Activated naive CD4-positive, alpha-beta T cell (primary cell): ENCODE measurements around the gene MLF1.

Experiments
- DNase-seq, 4 experiments: peaks; one replicate each; lab custom pipeline; 2025; lab: John Stamatoyannopoulos, UW

Gene MLF1

DNA sequence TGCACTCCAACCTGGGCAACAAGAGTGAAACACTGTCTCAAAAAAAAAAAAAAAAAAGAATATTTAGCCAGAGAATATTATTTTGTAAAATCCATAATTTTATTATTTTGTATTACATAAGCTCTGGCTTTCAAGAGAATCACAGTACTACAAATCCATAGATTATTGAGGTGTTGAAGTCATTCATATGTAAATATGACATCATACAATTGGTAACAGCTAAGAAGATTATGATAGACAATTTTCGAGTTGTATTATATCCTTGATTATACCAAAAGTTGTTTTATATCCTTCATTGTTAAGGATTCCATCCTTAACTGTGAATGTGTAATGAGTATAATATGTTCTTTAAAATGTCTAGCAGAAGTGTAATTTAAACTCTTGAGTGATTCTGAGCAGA lies 3.7 kb downstream of the MLF1 start:
- DNase-seq = no peak

DNA sequence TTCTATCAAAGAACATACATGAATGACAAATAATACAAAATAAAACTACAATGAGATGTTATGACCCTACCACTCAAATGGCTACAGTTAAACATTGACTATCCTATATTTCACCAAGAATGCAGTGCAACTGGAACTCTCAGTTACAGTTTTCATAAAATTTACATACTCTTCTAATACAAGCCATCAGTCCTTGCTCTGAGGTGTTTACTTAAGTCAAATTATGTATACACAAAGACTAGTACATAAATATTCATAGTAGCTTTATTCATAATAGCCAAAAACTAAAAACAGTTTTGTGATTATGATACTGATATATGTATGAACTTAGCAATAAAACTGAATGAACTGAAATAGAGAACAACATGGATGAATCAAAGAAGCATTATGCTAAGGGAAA lies 19.2 kb downstream of the MLF1 start:
- no peak for DNase-seq

DNA sequence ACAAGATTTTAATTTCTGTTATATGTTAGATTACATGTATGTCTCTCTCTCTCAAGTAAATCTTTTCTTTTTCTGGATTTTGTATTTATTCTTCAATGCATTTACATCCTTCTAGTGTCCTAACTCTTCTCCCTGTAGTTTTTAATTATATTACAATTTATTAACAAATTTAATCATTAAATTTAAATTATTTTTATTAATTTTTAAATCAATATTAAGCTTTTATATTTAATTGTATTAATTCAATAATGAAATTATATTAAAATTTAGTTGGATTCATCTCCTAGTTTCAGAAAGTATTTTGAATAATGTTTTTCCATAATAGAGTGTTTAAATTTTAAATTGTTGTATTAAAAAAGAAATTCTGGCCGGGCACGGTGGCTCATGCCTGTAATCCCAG lies 29.8 kb downstream of the MLF1 start:
- no peak for DNase-seq

DNA sequence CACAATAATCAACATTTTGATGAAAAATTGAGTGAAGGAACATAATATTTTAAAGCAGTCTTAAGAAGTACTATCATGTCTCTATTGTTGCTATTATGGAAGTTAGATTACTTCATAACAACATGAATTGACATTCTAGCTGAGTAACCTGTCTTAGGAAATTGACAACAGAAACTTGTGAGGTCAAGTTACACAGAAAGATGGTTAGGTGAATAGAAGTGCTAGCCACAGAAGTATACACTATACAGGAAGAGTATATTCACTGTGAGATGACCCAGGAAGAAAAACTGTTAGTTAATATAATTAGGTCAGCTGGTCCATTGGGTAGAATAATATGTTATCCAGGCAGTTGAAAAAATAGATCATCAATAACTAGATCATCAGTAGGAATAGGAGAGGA lies 31.2 kb downstream of the MLF1 start:
- no peak for DNase-seq

DNA sequence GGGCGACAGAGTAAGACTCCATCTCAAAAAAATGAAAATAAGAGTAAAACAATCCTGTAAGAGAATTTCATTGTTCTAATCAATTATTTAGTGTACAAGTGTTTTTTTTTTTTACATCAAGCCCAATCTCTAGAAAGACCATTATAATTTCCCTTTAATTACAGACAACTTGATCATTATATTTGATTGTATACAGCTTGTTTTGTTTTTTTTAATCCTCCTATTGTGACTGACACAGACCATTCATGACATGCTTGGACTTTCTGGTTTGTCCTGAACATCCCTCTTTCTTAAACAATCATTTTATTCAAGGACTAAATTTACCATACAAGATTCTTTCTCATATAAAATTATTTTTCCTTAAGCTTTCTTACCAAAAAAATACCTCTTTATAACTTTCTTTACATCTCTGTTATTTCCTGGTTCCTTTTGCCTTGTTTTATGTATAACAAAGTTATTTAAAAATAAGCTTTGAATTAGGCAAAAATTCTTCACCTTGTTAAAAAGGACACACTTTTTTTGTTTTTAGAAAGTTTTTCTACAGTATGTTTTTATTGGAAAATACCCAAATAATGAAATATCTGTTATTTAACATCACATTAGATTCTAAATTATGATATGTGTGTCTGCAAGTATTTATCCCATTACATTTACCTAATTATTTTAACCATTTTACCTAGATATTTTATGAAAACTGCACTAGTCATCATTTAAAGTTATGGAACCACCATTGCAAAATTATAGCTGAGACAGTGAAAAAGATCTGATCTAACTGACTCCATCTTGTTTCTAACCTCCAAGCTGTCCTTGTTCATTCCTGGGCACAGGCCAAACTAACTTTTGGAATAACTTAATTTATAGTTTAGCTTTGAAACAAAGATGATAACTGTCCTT lies 47.2 kb downstream of the MLF1 start:
- no peak for DNase-seq

DNA sequence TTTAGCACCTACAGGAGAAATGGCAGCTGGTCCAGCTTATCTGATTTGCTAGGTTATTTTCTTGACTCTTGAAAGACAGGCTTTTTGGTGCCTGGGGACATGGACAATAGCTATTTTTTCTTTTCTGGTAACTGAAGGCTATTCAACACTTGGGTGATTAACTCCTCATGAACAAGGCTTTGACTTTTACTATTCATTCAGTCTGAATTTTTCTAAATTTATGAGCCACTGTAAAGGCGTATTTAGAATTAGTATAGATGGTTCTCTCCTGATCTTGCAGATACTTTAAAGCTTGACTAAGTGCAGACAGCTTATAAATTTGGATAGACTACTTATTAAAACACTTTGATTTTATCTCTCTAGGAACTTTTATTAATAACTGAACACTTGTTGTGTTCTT lies 54.9 kb downstream of the MLF1 start:
- no peak for DNase-seq

DNA sequence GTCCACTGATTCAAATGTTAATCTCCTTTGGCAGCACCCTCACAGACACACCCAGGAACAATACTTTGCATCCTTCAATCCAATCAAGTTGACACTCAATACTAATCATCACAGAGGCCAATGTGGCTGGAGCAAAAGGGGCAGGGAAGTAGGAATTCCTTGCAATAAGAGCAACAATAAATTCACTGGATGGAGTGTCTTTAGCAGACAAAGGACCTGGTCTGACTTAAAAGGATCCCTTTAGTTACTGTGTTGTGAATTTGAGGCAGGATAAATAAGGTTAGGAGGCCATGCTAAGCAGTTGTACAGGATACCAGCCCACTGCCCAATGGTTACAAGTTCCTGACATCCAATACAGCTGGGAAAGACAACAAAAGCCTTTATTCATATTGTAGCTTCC lies 61.0 kb downstream of the MLF1 start:
- no peak for DNase-seq

DNA sequence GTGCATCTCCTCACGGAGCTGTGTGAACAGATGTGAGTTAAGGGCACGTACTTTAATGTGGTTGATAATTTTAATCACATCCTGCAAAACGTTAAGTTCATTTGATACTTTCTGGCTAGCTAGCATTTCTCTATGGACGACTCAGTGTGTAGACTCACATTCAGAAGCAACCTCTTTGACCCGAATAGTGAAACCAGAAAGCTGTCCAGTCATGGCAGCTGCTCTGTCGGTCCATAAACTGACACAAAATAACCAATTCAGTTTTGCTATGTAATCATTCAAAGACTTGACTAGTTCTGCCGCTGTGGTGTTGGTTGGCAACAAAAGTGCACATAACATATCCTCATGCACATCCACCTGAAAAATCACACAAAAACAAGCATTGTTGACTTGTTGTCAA lies 69.7 kb downstream of the MLF1 start:
- DNase-seq = no peak

DNA sequence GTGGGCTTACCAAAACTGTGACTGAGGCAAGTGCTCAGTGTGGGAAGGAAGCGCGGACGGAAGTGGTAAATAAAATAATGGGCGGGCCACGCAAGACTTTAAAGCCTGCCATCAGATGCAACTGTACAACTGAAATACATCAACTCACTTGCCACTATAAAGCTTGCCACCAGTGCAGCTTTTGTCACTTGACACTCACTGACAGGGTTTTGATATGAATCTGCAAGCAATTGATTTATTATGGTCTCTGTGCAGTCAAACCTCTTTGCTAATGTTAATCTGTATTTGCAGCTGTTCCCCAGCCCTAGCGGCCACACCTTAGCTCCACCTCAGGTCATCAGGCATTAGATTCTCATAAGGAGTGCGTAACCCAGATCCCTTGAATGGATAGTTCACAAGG lies 71.0 kb downstream of the MLF1 start:
- no peak for DNase-seq

DNA sequence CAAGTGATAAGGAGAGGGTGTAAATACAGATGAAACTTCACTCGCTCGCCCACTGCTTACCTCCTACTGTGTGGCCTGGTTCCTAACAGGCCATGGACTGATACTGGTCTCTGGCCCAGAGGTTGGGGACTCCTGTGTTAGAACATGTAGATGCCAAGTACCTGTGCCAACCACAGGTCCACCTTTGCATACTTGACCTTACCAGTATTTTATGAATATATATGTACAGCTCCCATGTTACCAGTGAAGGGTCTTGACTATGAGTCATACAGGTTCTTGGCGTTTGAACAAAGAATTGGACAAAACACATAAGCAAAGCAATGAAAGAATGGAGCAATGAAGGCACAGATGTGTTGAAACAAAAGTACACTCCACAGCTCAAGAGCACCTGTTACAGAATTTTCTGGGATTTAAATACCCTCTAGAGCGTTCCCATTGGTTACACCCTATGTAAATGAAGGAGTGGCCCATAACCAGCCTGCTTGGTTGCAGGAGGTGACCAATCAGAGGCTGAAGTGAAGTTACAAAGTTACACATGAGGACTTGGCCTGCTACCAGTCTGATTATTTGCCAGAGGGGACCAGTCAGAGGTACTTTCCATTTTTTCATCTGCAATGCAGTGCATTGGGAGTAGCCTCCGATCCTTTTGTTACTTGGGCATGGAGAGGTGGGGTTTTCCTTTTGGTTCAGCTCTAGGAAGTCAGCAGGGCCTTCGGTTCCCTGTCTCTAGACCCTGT lies 71.6 kb downstream of the MLF1 start:
- no peak for DNase-seq

DNA sequence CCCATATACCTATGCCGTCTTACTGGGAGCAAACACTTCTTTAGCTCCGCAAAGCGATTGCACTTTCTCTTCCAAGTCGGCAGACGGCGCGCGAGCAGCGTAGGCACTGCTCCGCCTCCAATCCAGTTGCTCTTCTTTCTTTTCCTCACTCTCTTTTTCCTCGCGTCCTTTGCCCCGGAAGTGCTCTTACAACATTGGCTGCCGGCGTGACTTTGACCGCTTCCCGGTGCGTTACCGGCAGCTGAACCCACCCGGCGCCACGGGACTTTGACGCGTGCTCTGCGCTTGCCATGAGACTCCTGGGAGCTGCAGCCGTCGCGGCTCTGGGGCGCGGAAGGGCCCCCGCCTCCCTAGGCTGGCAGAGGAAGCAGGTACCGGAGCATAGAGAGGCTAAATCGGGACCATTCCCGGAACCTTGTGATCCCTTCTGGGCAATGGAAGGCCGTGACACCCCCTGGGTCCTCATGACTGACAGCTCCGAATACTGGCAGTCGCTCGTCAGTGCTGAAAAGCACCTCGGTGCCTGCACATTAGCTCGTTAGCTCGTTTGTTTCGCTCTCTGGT lies 73.4 kb downstream of the MLF1 start, which contains the start of gene GFM1:
GFM1 (plus strand) TSS at position 183 of the 564 bp plus-strand sequence; CDS start at position 291, 108 bp downstream.
- DNase-seq = peak; percentile 58 to 76 (median 68)

DNA sequence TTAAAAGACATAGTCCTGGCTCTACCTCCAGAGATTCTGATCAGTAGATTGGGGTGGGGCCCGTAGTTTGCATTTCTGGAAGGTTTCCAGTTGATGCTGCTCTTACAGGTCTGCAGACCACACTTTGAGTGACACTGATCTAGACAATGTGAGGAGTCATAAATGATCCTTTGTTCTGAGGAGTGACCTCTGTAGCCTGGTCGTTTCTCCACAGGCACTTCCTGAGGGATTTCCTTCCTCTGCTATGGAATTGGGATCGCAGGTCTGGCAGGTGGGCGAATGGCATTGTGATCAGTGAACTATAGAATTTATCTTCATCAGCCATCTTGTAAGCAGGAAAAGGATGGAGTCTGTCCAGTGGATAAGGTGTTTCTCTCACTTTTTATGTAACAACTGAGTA lies 78.8 kb downstream of the MLF1 start:
- DNase-seq = no peak

DNA sequence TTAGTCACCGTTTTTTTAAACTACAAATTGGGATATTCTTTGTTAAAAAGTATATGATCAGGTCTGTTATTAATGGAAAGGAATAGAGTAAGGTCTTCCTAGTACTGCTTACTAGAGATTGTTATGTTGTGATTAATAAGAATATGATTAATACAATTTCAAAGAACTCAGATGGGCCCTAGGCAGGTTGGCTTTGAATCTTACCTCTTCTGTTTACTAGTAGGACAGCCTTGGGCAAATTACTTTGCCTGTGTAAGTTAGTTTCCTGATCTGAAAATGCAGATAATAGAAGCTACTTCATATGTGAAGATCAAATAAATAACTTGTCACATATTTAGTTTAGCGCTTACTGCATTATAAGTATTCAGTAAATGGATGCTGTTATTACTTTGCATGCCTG lies 80.2 kb downstream of the MLF1 start:
- no peak for DNase-seq

DNA sequence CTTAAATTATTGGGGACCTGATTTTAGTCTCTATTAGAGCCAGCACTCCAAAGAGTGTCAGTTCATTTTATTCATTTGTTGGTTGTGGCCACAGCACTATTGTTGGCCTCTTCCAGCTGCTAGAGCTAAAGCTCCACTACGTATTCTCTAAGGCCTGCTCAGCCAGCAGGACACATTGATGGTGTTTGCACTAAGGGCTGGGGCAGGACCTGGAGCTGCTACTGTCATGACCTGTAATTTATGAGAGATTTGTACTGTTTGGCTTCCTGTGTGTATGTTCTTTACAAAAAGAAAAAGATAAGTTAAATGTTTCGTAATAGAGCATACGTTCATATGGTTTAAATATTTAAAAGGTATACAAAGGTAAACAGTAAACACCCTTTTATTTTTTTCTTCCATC lies 81.5 kb downstream of the MLF1 start:
- DNase-seq = no peak
